ENCODE results near the gene SLC6A7. TPM values are rescaled to one million over a fixed set of nuclear protein-coding genes. Genes with fewer than 3 reads are reported as not detected.

Gene SLC6A7
- total and polyA plus RNA-seq, 9 donors: 0.02 TPM; not detected in 8

DNA sequence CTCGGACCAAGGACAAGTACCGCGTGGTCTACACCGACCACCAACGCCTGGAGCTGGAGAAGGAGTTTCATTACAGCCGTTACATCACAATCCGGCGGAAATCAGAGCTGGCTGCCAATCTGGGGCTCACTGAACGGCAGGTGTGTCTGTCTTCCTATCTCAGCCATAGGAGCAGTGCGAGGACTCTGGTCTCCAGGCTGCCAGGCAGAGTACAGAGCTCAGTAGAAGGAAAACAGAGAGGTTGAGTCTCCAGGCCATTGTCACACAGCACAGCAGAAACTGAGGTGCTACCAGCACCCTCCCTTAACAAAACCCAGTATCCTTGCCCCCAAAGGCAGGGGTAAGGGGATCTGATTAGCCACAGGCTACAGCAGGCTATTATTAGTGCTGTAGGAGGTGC, 7.1 kb upstream of the SLC6A7 start:
- WGBS, 3 donors: 93 to 95% (median 94%) methylated on average over 10 of the region's 10 CpGs
- no peaks in the 10 kb centered on the region for H3K27me3 ChIP-seq
- H3K4me1 ChIP-seq (ENCODE audit: insufficient read depth): peaks cover 8% of the 10 kb centered on the region
- H3K9me3 ChIP-seq: no peaks in the 10 kb centered on the region
- no peaks in the 10 kb centered on the region for H3K36me3 ChIP-seq
- intact Hi-C loops (cut with DNase I): no loop called here
- no peak overlapping the region for H3K4me3 ChIP-seq
- no peak for DNase-seq
- TF ChIP-seq POLR2A (IDR thresholded peaks at IDR 0.05) (no peak), CTCF (IDR thresholded peaks at IDR 0.05) (no peak), EP300 (IDR thresholded peaks at IDR 0.05) (no peak)
- H3K27ac ChIP-seq: no peak overlapping the region

DNA sequence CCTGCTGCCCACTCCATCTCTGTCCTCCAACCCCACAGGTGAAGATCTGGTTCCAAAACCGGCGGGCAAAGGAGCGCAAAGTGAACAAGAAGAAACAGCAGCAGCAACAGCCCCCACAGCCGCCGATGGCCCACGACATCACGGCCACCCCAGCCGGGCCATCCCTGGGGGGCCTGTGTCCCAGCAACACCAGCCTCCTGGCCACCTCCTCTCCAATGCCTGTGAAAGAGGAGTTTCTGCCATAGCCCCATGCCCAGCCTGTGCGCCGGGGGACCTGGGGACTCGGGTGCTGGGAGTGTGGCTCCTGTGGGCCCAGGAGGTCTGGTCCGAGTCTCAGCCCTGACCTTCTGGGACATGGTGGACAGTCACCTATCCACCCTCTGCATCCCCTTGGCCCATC, 6.4 kb upstream of the SLC6A7 start:
- Histone ChIP-seq H3K9me3 (no peaks in the 10 kb centered on the region), H3K36me3 (no peaks in the 10 kb centered on the region), H3K4me1 (ENCODE audit: insufficient read depth) (peaks cover 8% of the 10 kb centered on the region), H3K27ac (no peak overlapping the region), H3K4me3 (no peak overlapping the region), H3K27me3 (no peaks in the 10 kb centered on the region)
- WGBS, 3 donors: 92 to 94% (median 94%) methylated on average over 12 of the region's 12 CpGs
- no peak for TF ChIP-seq CTCF (IDR thresholded peaks at IDR 0.05)
- TF ChIP-seq POLR2A (IDR thresholded peaks at IDR 0.05): no peak
- TF ChIP-seq EP300 (IDR thresholded peaks at IDR 0.05): no peak
- no peak for DNase-seq
- intact Hi-C loops (cut with DNase I): no loop called here

GRCh38 chr5:150184006-150184405, 5.9 kb upstream of the SLC6A7 start:
- Histone ChIP-seq H3K9me3 (no peaks in the 10 kb centered on the region), H3K36me3 (no peaks in the 10 kb centered on the region), H3K4me1 (ENCODE audit: insufficient read depth) (peaks cover 8% of the 10 kb centered on the region), H3K27ac (no peak overlapping the region), H3K27me3 (no peaks in the 10 kb centered on the region), H3K4me3 (no peak overlapping the region)
- no peak for DNase-seq
- TF ChIP-seq POLR2A (IDR thresholded peaks at IDR 0.05) (no peak), CTCF (IDR thresholded peaks at IDR 0.05) (no peak), EP300 (IDR thresholded peaks at IDR 0.05) (no peak)
- WGBS, 3 donors: 77 to 95% (median 93%) methylated on average over 2 of the region's 2 CpGs
- intact Hi-C loops (cut with DNase I): no loop called here

DNA sequence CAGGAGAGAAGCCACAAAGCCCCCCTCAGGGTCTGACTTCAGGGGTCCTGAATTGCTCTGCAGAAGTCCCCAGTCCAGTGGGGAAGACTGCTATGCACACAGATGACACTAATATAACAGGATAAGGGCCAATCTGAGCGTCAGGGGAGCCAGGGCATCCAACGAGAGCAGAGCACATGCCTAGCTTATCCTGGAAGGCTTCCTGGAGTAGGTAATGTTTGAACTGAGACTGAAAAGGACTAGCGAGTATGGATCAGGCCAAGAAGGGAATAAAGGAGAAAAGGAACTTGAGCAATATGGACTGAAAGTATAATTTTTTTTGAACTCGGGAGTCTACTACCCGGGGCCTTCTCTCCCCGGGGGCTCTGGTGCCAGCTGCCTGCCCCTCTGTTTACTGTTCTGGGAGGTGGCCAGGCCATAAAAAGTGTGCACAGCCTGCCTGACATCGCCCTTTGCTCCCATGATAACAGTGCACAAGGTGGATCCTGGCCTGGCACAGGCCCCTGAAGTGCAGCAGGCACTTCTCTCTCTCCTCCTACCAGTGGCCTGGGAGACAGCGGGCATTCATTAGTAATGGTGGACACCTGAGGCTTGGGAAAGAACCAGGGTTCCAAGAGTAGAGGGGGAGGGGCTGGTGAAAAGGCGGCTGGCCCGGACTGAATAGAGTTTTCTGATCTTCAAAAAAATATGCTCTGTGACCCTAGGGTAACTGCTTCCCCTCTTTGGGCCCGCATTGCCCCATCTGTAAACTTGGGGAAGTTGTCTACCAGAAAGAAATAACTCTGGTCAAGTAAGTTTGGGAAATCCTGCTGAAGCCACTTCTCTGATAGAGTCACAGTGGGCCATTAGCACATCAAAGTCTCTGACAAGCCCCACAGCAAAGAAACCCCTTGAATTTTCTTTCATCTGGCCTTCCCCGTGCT, 4.6 kb upstream of the SLC6A7 start:
- H3K27me3 ChIP-seq: no peaks in the 10 kb centered on the region
- peaks cover 3% of the 10 kb centered on the region for H3K4me1 ChIP-seq (ENCODE audit: insufficient read depth)
- H3K4me3 ChIP-seq: no peak overlapping the region
- no peaks in the 10 kb centered on the region for H3K36me3 ChIP-seq
- no peak overlapping the region for H3K27ac ChIP-seq
- intact Hi-C loops (cut with DNase I): no loop called here
- no peaks in the 10 kb centered on the region for H3K9me3 ChIP-seq
- TF ChIP-seq EP300 (IDR thresholded peaks at IDR 0.05) (no peak), POLR2A (IDR thresholded peaks at IDR 0.05) (no peak), CTCF (IDR thresholded peaks at IDR 0.05) (no peak)
- WGBS, 3 donors: 83 to 89% (median 87%) methylated on average over 12 of the region's 12 CpGs
- no peak for DNase-seq
